HCT116 (cell line): ENCODE data around the gene SFRP2.

ENCODE experiments used
- CEBPB ChIP-seq: IDR thresholded peaks from 2 replicates; pipeline ENCODE4 v1.6.1; 2012; ENCODE audit warnings: low read depth
- CTCF ChIP-seq, 3 experiments: fragments of 200-600 bp in 1 of 3; sonication (generic) in 1 of 3; IDR thresholded peaks in 2 of 3; conservative IDR thresholded peaks in 1 of 3; 2 replicates each; pipeline ENCODE4 v1.5.1; 2012 to 2017; ENCODE audit warnings: low read depth in 2 of 3, low read length in 2 of 3, antibody characterized with exemption in 1 of 3, borderline replicate concordance in 1 of 3, control low read depth in 1 of 3, mild to moderate bottlenecking in 1 of 3, mixed read lengths in 1 of 3, mixed run types in 1 of 3, moderate library complexity in 1 of 3; ENCODE audit not compliant: insufficient read depth in 1 of 3
- EZH2 ChIP-seq: fragments of 200-600 bp; sonication (generic); IDR thresholded peaks from 2 replicates; pipeline ENCODE4 v1.6.1; 2017; ENCODE audit warnings: antibody characterized with exemption, mixed run types
- POLR2A ChIP-seq: IDR thresholded peaks from 2 replicates; pipeline ENCODE4 v1.7.0; 2011; ENCODE audit warnings: borderline replicate concordance; ENCODE audit not compliant: insufficient read depth, insufficient read length; ENCODE audit errors: extremely low read depth
- POLR2AphosphoS5 ChIP-seq: IDR thresholded peaks from 2 replicates; pipeline ENCODE4 v1.6.1; 2011; ENCODE audit warnings: mild to moderate bottlenecking, low read depth, low read length, moderate library complexity
- ZBTB33 ChIP-seq: IDR thresholded peaks from 2 replicates; pipeline ENCODE4 v1.6.1; 2011; ENCODE audit warnings: mild to moderate bottlenecking, low read length, moderate library complexity; ENCODE audit not compliant: insufficient replicate concordance; ENCODE audit errors: extremely low read depth

GRCh38 chr4:153781717-153782416 is 7.0 kb downstream of the SFRP2 start:
- no peak for TF ChIP-seq EZH2
- TF ChIP-seq CTCF (IDR thresholded peaks at IDR 0.05 in 2 of 3, conservative IDR thresholded peaks at IDR 0.05 in 1 of 3; ENCODE audit: borderline replicate concordance in 1 of 3, insufficient read depth in 1 of 3, low read depth in 2 of 3, low read length in 2 of 3): no peak
- TF ChIP-seq POLR2A: no peak
- no peak for TF ChIP-seq POLR2AphosphoS5
- no peak for TF ChIP-seq ZBTB33
- TF ChIP-seq CEBPB: no peak
